Lower leg skin (tissue), 4 donors: ENCODE results near the gene CEP104. TPM values are rescaled to one million over a fixed set of nuclear protein-coding genes. Genes with fewer than 3 reads are reported as not detected.

Experiments used
- DNase-seq, 2 donors: peaks; one replicate each; pipeline ENCODE4 v3.0.0-alpha.2; 2019; ENCODE audit warnings: low spot score in 2 of 2
- H3K4me3 ChIP-seq: fragments of 200-600 bp; sonication (generic); 2 replicates; pipeline ENCODE4 v1.5.1; 2017; ENCODE audit warnings: mild to moderate bottlenecking, low read depth; ENCODE audit not compliant: poor library complexity, severe bottlenecking
- CTCF ChIP-seq, 3 donors: fragments of 450-650 bp; IDR thresholded peaks; one replicate each; pipeline ENCODE4 v1.5.1; 2016; ENCODE audit warnings: antibody characterized with exemption in 3 of 3, mild to moderate bottlenecking in 3 of 3, moderate library complexity in 2 of 3
- POLR2A ChIP-seq, 2 donors: fragments of 450-650 bp; IDR thresholded peaks; one replicate each; pipeline ENCODE4 v1.6.1; 2016 to 2017; ENCODE audit warnings: antibody characterized with exemption in 2 of 2, mild to moderate bottlenecking in 1 of 2, moderate library complexity in 1 of 2
- WGBS, 2 donors: methylation state at CpG; one replicate each; pipeline ENCODE4 v1.1.5; 2018; 5-methylcytosine and 5-hydroxymethylcytosine counted together
- intact Hi-C: fragments of 100-400 bp; cut with DNase I; formaldehyde crosslinking; loops from one replicate; pipeline ENCODE4 v1.15.0; 2023; ENCODE audit warnings: low total_unique reads
- total RNA-seq, 4 donors: library from RNA; depleted of rRNA; stranded (reverse); fragments of >200 nt; gene quantifications; one replicate each; pipeline ENCODE4 v1.1.0, GENCODE V29; 2016

The CEP104 gene
- total RNA-seq, 4 donors from 2014 or later, result 24.6 to 38.9 (median 33.1) TPM

- H3K4me3 ChIP-seq, result no peak overlapping the region
- no peak for TF ChIP-seq CTCF (IDR thresholded peaks at IDR 0.05)
- no peak for TF ChIP-seq POLR2A (IDR thresholded peaks at IDR 0.05)
- 81 to 87% methylated on average over 12 of the region's 12 CpGs for WGBS, 2 donors
- intact Hi-C loops, result no loop called here
- no peak for DNase-seq
Observed at GRCh38 chr1:3850857-3851256, 6.2 kb downstream of the CEP104 start.

GRCh38 chr1:3847081-3847480, 9.9 kb downstream of the CEP104 start:
- 76 to 81% methylated on average over 6 of the region's 6 CpGs for WGBS, 2 donors
- H3K4me3 ChIP-seq, result no peak overlapping the region
- TF ChIP-seq CTCF (IDR thresholded peaks at IDR 0.05) (no peak), POLR2A (IDR thresholded peaks at IDR 0.05) (no peak)
- intact Hi-C loops, result no loop called here
- DNase-seq, result no peak

- no peak overlapping the region for H3K4me3 ChIP-seq
- TF ChIP-seq CTCF (IDR thresholded peaks at IDR 0.05) (no peak), POLR2A (IDR thresholded peaks at IDR 0.05) (no peak)
- no peak for DNase-seq
- intact Hi-C loops, result no loop called here
- 87% methylated on average over 3 of the region's 3 CpGs for WGBS, 2 donors
Observed at GRCh38 chr1:3846541-3846940, 10.5 kb downstream of the CEP104 start.

- TF ChIP-seq POLR2A (IDR thresholded peaks at IDR 0.05) (no peak), CTCF (IDR thresholded peaks at IDR 0.05) (no peak)
- intact Hi-C loops, result no loop called here
- no peak overlapping the region for H3K4me3 ChIP-seq
- no peak for DNase-seq
- WGBS, 2 donors, result 90 to 91% methylated on average over 9 of the region's 9 CpGs
Observed at GRCh38 chr1:3842912-3843311, 14.1 kb downstream of the CEP104 start.

- TF ChIP-seq POLR2A (IDR thresholded peaks at IDR 0.05), result no peak
- no peak for TF ChIP-seq CTCF (IDR thresholded peaks at IDR 0.05)
- WGBS, 2 donors, result 96 to 97% methylated on average over 7 of the region's 7 CpGs
- no peak for DNase-seq
Observed at GRCh38 chr1:3841491-3841890, 15.5 kb downstream of the CEP104 start.

GRCh38 chr1:3838788-3839187, 18.2 kb downstream of the CEP104 start:
- 95 to 97% methylated on average over 11 of the region's 11 CpGs for WGBS, 2 donors
- DNase-seq, result no peak
- no peak overlapping the region for H3K4me3 ChIP-seq
- no peak for TF ChIP-seq CTCF (IDR thresholded peaks at IDR 0.05)
- no peak for TF ChIP-seq POLR2A (IDR thresholded peaks at IDR 0.05)
- intact Hi-C loops, result no loop called here

More at GRCh38 chr1:3841491-3841890, 15.5 kb downstream of the CEP104 start:
- intact Hi-C loops, result no loop called here
- no peak overlapping the region for H3K4me3 ChIP-seq
